Stimulated activated CD4-positive, alpha-beta T cell treated with anti-CD3 and anti-CD28 coated beads, Interleukin-4, amount 100 ng/mL, for 1 hour (primary cell): ENCODE measurements around the gene DMPK.
"Not testable (repeated sequence)": the region's sequence is repeated elsewhere in the genome, so short reads cannot be mapped to it uniquely, and the experiment has no call there.

Source experiments
- DNase-seq: peaks from one replicate; pipeline ENCODE4 v3.0.0-alpha.2; 2020

DMPK gene

GRCh38 chr19:45767881-45768654 lies 14.2 kb downstream of the DMPK start:
- DNase-seq: no peak

DNA sequence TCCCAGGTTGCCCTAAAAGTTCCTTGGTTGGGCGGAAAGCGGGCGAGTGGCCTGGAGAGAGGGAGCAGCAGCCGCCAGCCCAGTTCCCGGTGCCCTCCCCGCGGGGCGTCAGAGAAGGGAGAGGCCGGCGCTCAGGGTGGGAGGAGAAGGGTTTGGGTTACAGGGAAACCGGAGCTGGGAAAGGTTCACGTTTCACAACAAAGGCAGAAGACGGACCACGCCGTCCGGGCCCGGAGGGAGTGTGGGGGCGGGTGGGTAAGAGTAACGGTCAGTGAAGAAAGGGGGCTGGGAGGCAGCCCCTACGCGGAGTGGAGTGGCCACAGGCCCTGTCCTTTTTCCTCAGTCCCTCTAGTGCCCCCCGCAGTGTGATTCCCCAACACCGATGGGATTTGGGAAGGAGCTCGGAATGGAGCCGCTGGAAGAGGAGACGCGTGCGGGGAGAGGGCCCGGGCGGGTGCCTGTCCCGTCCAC lies 14.8 kb downstream of the DMPK start:
- DNase-seq: no peak

GRCh38 chr19:45766869-45767346 lies 15.4 kb downstream of the DMPK start:
- DNase-seq: no peak

- no peak for DNase-seq
Observed at GRCh38 chr19:45766296-45766868, 15.9 kb downstream of the DMPK start.

DNA sequence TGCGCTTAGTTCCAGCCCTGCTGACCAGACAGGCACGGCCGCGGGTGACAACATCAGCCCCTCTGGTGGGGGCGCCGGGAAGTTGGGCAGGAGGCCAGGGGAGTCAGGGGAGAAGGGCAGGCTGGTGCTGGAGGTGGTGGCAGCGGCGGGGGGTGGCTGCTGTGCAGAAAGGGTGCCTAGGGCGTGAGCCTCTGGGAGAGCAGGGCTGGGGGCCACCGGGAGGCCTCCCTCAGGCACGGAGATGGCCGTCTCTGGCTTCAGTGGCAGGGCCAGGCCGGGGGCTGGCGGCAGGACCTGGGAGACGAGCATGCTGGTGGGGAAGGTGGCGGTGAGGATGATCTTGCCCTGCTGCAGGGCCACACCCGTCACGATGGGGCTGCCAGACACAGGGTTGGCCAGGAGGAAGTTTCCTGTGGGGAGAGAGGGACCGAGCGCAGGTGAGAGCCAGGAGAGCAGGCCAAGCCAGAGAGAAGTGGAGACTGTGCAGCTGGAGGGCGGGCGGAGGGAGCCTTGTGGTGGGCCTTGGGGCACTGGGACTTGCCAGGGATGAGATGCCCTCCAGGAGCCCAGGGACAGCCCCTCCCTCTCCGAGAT lies 16.5 kb downstream of the DMPK start:
- DNase-seq: no peak

GRCh38 chr19:45764945-45765701 lies 17.2 kb downstream of the DMPK start:
- no peak for DNase-seq

- DNase-seq: no peak
Observed at GRCh38 chr19:45764475-45764874, 17.8 kb downstream of the DMPK start.

DNA sequence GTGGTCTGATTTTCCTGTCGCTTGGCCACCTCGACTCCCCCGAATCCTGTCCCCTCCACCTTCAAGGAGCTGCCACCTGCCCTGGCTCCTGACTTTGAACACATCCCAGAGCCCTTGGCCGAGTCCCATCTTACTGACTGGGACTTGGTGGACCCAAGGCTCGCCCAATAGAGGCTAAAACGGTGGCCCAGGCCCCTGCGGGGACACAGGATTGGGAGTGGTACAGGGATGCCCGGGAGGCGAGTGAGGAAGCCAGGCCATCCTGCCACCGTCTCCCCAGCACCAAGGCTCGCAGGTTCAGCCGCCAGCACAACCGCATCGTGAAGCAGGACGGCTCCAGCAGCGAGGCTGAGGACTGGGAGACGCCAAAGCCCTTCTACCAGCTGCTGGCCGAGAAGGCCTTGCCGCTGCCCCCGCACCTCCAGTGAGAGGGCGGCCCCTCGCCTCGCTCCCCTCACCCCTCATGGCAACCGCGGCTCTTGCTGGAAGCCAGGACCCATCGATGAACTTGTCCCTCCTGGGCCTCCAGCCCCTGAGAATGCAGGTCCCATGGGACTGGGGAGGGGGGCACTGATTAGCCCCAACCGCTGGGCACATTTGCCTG lies 18.5 kb downstream of the DMPK start:
- DNase-seq: no peak

- no peak for DNase-seq
Observed at GRCh38 chr19:45762870-45763631, 19.2 kb downstream of the DMPK start.

- DNase-seq: no peak
Observed at GRCh38 chr19:45761714-45762113, 20.6 kb downstream of the DMPK start.

GRCh38 chr19:45758921-45759320 lies 23.4 kb downstream of the DMPK start:
- DNase-seq: no peak

DNA sequence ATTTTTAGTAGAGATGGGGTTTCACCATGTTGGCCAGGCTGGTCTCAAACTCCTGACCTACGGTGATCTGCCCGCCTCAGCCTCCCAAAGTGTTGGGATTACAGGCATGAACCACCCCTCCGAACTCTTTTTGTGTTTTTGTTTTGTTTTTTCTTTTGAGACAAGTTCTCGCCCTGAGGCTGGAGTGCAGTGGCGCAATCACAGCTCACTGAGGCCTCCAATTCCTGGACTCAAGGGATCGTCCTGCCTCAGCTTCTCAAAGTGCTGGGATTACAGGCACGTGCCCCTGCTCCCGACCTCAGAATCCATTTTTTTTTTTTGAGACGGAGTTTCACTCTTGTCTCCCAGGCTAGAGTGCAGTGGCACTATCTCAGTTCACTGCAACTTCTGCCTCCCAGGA lies 24.6 kb downstream of the DMPK start:
- no peak for DNase-seq

DNA sequence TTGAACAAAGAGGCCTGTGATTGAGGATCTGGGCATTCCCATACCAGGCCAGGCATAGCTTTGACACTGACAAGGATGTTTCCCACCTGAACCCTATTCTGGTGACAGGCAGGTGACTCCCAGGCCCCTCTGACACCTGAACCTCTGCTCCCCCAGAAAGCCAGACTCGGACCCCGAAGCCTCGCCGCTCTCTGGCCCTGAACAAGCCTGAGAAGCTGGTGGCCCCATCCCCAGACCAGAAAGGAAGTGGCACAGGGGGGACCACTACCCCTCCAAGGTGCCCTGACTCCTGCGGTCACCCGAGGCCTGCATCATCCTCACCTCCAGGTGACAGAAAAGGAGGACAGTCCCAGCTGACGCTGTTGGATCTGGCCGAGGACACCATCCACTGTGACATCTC lies 28.0 kb downstream of the DMPK start:
- DNase-seq: no peak

GRCh38 chr19:45753548-45753947 lies 28.7 kb downstream of the DMPK start:
- no peak for DNase-seq

- DNase-seq: no peak
Observed at GRCh38 chr19:45752639-45753038, 29.7 kb downstream of the DMPK start.

- DNase-seq: not testable (repeated sequence)
Observed at GRCh38 chr19:45751483-45751882, 30.8 kb downstream of the DMPK start.

- DNase-seq: no peak
Observed at GRCh38 chr19:45747513-45747912, 34.8 kb downstream of the DMPK start.

GRCh38 chr19:45746866-45747265 lies 35.4 kb downstream of the DMPK start:
- DNase-seq: no peak

DNA sequence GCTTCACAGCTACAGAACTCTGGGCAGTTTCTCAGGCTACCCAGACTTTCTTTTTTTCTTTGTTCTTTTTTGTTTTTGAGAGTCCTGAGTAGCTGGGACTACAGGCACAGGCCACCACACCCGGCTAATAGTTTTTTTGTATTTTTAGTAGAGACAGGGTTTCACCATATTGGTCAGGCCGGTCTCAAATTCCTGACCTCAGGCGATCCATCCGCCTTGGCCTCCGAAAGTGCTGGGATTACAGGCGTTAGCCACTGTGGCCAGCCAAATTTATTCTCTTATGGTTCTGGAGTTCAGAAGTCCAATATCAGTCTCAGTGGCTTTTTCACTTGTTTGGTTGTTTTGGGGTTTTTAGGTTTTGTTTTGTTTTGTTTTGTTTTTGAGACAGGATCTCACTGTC lies 36.7 kb downstream of the DMPK start:
- DNase-seq: no peak

- no peak for DNase-seq
Observed at GRCh38 chr19:45742969-45743368, 39.3 kb downstream of the DMPK start.

DNA sequence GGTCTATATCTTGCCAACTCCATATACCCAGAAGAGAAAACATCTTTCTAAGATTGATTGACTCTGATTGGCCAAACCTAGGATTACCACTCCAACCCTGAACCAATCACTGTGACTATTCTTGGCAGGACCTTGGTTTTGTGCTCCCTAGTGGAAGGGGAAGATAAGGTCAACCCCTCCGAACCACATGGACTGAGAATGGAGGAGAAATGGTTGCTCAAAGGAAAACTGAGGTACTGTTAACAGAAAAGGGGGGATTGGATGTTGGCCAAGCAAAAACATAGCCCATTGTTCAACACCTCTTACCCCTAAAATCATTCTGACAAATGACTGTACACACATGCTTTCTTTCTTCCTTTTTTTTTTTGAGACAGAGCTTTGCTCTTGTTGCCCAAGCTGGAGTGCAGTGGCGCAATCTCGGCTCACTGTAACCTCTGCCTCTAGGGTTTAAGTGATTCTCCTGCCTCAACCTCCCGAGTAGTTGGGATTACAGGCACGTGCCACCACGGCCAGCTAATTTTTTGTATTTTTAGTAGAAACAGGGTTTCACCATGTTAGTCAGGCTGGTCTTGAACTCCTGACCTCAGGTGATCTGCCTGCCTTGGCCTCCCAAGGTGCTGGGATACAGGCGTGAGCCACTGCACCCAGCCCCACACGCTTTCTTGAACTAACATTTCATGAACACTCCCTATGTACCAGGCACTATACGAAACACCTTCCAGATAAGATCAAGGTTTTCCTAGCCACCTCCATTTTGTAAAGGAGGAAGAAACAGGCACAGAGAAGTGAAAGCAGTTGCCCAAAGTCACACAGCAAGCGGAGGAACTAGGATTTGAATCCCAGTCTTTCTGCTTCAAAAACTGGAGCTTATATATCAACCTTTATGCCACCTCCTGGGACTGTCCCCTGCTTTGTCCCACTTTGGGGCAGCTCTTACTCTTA lies 42.5 kb downstream of the DMPK start:
- no peak for DNase-seq
